Natural killer cell treated with Interleukin-12 subunit alpha and Interleukin-12 subunit beta and Interleukin-15 and Interleukin-18, amount 100 ng/mL, for 72 hours (primary cell): ENCODE measurements around the gene CYB5R3. TPM values are rescaled to one million over a fixed set of nuclear protein-coding genes. Genes with fewer than 3 reads are reported as not detected.
"Not testable (repeated sequence)": the region's sequence is repeated elsewhere in the genome, so short reads cannot be mapped to it uniquely, and the experiment has no call there.

Experiments used
- ATAC-seq, 2 donors: fragments of 150-1000 bp; cut with Tn5 transposase in 1 of 2; sonication (Bioruptor Pico), chemical (Tn5 transposase) in 1 of 2; 2 replicates each; pipeline ENCODE4 v1.10.0; 2021
- DNase-seq: peaks from one replicate; pipeline ENCODE4 v3.0.0; 2022; ENCODE audit warnings: low spot score
- H3K27ac Mint-ChIP-seq, 2 donors: 1 replicate in 1 of 2; 2 replicates in 1 of 2; pipeline ENCODE4 v1.8.0; 2022; ENCODE audit warnings: mixed read lengths in 2 of 2, mild to moderate bottlenecking in 1 of 2, moderate library complexity in 1 of 2
- H3K27me3 Mint-ChIP-seq, 2 donors: 1 replicate in 1 of 2; 2 replicates in 1 of 2; pipeline ENCODE4 v1.8.0; 2022; ENCODE audit warnings: mixed read lengths in 2 of 2
- H3K36me3 Mint-ChIP-seq: one replicate; pipeline ENCODE4 v1.8.0; 2022; ENCODE audit warnings: mixed read lengths
- H3K4me1 Mint-ChIP-seq, 2 donors: 1 replicate in 1 of 2; 2 replicates in 1 of 2; pipeline ENCODE4 v1.8.0; 2022; ENCODE audit warnings: low read depth in 2 of 2, mixed read lengths in 2 of 2, mild to moderate bottlenecking in 1 of 2
- H3K4me3 Mint-ChIP-seq: one replicate; pipeline ENCODE4 v1.8.0; 2022; ENCODE audit warnings: mixed read lengths
- H3K9me3 Mint-ChIP-seq: 2 replicates; pipeline ENCODE4 v1.8.0; 2022; ENCODE audit warnings: mixed read lengths
- total RNA-seq, 2 donors: library from RNA; stranded (reverse); gene quantifications; one replicate each; pipeline ENCODE4 v1.2.3, GENCODE V29; 2022

CYB5R3 gene
- total RNA-seq, 2 donors from 2014 or later = 79.6 to 96.7 TPM

DNA sequence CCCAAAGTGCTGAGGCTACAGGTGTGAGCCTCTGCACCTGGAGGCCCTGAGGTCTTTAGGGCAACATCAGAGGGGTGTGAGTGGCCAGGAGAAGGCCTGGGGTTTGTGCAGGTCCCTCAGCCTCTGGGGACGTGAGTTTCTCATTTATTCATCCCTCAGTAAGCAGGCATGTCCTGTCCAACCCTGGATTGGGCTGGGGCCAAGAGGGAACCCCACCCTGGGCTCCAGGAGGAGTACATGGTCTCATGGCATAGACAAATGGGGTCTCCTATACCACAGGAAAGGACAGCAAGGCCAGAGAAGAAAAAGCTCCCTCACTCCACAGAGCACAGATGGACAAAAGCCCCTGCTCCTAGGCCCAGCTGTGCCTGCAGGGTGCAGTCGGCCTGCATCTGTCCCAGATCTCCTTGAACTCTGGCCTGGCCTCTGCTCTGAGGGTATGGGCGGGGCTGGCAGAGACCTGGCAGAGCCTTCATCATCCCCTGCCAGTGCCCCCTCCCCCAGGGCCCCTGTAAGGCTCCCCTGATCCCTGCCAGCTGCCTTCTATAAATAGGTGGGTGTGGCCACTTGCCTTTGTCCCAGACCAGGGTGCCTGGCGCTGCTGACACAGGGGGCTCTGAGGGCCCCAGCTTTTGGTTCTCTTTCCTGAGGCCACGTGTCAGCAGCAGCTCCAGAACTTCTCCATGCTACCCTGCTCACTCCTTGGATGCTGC, 36.9 kb upstream of the CYB5R3 start:
- Mint-ChIP-seq H3K9me3 (no peaks in the 10 kb centered on the region), H3K4me3 (no peak overlapping the region), H3K27me3 (peaks cover 0 to 7% of the 10 kb centered on the region in 2 donors), H3K4me1 (peaks cover 0 to 3% of the 10 kb centered on the region in 2 donors), H3K36me3 (no peaks in the 10 kb centered on the region), H3K27ac (no peak overlapping the region)
- ATAC-seq = no peak
- no peak for DNase-seq

DNA sequence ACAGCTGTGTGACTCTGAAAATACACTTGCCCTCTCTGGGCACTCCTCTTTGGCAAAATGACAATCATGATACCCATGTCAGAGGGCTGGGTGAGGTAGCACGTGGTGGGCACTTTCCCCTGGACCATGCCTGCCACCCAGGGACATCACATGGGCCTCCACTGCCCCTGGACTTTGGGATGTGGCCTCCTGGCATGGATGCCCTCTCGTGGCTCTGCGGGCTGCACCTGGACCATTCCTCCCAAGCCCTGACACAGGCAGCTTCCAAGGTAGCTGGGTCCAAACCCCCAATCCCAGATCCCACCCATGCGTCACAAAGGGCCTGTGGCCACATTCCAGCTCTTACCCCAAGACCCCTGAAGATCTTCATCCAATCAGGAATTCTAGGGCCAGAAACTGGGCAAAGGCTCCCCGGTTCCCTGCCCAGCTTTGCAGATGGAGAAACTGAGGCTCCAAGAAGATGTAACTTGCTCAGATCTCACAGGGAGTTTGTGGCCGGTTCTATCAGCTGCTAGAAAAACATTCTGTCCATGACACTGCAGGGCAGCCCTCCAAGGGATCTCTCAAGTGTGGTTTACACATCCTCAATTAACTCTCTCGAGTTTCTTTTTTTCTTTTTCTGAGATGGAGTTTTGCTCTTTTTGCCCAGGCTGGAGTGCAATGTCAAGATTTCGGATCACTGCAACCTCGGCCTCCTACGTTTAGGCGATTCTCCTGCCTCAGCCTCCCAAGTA, 35.4 kb upstream of the CYB5R3 start:
- no peak for ATAC-seq
- no peaks in the 10 kb centered on the region for H3K9me3 Mint-ChIP-seq
- no peaks in the 10 kb centered on the region for H3K36me3 Mint-ChIP-seq
- no peak overlapping the region for H3K27ac Mint-ChIP-seq
- H3K4me3 Mint-ChIP-seq = no peak overlapping the region
- DNase-seq = no peak
- H3K27me3 Mint-ChIP-seq = peaks cover 0 to 12% of the 10 kb centered on the region in 2 donors
- H3K4me1 Mint-ChIP-seq = peaks cover 0 to 3% of the 10 kb centered on the region in 2 donors

DNA sequence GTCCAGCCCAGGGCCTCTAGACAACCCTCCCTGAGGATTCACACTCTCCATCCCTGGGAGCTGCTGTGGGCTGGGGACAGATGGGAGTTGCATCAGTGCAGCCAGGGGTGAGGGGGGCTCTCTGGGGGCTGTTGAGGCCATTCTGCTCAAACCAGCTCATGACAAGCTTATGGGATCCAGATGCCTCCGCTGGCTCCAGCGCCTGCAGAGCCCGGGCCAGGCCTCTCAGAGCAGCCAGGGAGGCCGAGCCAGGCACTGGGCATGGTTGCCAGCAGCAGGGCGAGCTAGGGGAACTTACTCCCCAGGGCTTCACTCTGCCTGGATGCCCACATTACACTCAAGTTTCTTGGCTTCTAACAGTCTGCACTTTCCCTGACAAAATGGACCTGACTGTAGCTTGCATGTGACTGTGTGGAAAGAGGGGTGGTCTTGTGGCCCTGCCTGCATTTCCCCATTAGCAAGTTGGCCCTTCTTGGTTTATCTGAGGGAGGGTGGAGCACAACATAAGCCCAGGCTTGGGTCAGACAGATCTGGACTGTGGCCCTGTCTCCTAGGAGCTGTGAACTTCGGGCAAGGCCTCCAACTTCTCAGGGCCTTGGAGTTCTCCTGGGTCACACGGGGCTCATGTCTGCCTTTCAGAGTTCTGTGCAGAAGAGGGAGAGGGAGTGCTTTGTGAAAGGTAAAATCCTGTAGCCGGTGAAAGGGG, 34.5 kb upstream of the CYB5R3 start:
- Mint-ChIP-seq H3K4me1 (peaks cover 0 to 3% of the 10 kb centered on the region in 2 donors), H3K36me3 (no peaks in the 10 kb centered on the region), H3K4me3 (no peak overlapping the region), H3K9me3 (no peaks in the 10 kb centered on the region), H3K27me3 (peaks cover 0 to 12% of the 10 kb centered on the region in 2 donors), H3K27ac (no peak overlapping the region)
- DNase-seq (no peak), ATAC-seq (no peak)

DNA sequence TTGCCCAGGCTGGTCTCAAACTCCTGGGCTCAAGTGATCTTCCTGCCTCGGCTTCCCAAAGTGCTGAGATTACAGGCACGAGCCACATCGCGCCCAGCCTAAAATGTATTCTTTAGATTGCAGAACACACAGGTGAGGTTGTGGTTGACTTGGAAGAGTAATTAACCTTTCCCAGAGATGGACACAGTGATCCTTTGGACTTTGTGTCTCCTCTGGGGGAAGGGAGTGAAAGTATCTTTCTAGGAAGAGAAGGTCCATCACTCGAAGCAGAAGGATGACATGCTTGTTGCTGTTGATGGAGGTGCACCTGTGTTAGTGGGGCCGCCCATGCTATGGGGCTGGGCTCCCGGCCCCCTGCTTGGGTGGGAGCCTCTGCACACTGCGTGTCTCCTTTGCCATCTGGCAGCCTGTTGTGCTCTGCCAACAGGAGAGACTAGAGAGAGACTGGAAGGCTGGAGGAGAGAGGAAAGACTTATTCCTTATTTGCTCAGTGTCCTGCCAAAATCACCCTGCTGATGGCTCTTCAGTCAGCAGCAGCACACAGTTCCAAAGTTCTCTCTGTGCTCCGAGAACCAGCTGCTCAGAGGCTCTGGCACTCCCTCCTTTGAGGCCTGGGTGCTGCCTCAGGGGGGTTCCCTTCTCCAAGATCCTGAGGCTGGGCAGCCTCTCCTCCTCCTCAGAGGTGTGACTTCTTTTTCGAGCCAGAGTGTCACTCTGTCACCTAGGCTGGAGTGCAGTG, 33.1 kb upstream of the CYB5R3 start:
- no peak overlapping the region for H3K4me3 Mint-ChIP-seq
- peaks cover 6 to 14% of the 10 kb centered on the region in 2 donors for H3K27me3 Mint-ChIP-seq
- ATAC-seq = no peak
- H3K36me3 Mint-ChIP-seq = no peaks in the 10 kb centered on the region
- H3K9me3 Mint-ChIP-seq = no peaks in the 10 kb centered on the region
- DNase-seq = no peak
- H3K4me1 Mint-ChIP-seq = peaks cover 0 to 3% of the 10 kb centered on the region in 2 donors
- no peak overlapping the region for H3K27ac Mint-ChIP-seq

DNA sequence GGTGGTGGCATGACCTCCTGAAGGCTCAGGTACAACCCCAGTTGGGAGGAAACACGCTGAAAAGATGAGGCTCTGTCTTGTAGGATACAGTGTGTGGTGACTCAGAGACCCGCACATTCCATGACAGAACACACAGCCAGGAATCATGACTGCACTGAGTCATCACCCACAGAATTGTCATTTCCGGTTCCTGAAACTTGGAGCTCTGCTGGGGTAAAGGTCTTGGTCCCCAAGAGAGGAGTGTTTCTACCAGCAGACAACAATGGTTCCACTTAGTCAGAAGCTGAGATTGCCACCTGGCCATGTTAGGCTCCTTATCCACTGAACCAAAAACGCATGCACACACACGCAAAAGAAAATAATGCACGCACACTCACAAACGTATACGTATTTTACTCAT, 31.5 kb upstream of the CYB5R3 start:
- ATAC-seq = no peak
- no peak for DNase-seq
- Mint-ChIP-seq H3K27ac (no peak overlapping the region), H3K9me3 (no peaks in the 10 kb centered on the region), H3K4me1 (no peaks in the 10 kb centered on the region), H3K36me3 (no peaks in the 10 kb centered on the region), H3K4me3 (no peak overlapping the region), H3K27me3 (peaks cover 6 to 17% of the 10 kb centered on the region in 2 donors)

DNA sequence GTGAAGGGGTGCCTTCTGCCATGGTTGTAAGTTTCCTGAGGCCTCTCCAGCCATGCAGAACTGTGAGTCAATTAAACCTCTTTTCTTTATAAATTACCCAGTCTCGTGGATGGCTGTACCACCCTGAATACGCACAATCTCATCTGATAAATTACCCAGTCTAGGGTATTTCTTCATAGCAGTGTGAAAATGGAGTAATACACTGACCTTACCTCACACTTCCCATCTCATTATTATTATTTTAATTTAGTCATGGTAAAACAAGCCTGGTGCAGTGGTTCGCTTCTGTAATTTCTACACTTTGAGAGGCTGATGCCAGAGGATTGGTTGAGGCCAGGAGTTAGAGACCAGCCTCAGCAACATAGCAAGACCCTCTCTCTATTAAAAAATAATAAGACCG, 30.5 kb upstream of the CYB5R3 start:
- DNase-seq = no peak
- H3K27me3 Mint-ChIP-seq = peaks cover 6 to 17% of the 10 kb centered on the region in 2 donors
- H3K36me3 Mint-ChIP-seq = no peaks in the 10 kb centered on the region
- H3K9me3 Mint-ChIP-seq = no peaks in the 10 kb centered on the region
- no peak overlapping the region for H3K4me3 Mint-ChIP-seq
- ATAC-seq = no peak
- H3K4me1 Mint-ChIP-seq = no peaks in the 10 kb centered on the region
- H3K27ac Mint-ChIP-seq = no peak overlapping the region

DNA sequence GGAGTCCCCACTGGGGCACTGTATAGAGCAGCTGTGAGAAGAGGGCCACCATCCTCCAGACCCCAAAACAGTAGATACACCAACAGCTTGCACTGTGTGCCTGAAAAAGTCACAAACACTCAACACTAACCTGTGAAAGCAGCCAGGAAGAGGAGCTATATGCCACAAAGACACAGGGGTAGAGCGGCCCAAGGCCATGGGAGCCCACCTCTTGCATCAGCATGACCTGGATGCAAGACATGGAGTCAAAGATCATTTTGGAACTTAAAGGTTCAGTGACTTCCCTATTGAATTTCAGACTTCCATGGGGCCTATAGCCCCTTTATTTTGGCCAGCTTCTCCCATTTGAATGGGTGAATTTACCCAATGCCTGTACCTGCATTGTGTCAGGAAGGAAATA, 29.7 kb upstream of the CYB5R3 start:
- Mint-ChIP-seq H3K4me3 (no peak overlapping the region), H3K27ac (no peak overlapping the region), H3K36me3 (no peaks in the 10 kb centered on the region), H3K4me1 (no peaks in the 10 kb centered on the region), H3K27me3 (peaks cover 6 to 19% of the 10 kb centered on the region in 2 donors), H3K9me3 (no peaks in the 10 kb centered on the region)
- ATAC-seq (no peak), DNase-seq (no peak)

DNA sequence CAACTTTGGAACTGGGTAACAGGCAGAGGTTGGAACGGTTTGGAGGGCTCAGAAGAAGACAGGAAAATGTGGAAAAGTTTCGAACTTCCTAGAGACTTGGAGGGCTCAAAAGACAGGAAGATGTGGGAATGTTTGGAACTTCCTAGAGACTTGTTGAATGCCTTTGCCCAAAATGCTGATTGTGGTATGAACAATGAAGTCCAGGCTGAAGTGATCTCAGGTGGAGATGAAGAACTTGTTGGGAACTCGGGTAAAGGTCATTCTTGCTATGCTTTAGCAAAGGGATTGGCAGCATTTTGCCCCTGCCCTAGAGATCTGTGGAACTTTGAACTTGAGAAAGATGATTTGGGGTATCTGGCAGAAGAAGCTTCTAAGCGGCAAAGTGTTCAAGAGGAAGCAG, 28.7 kb upstream of the CYB5R3 start:
- DNase-seq, H3K9me3 Mint-ChIP-seq, H3K27ac Mint-ChIP-seq, H3K36me3 Mint-ChIP-seq, H3K4me1 Mint-ChIP-seq, H3K4me3 Mint-ChIP-seq, ATAC-seq: not testable (repeated sequence)
- peaks cover 6 to 14% of the 10 kb centered on the region in 2 donors for H3K27me3 Mint-ChIP-seq

DNA sequence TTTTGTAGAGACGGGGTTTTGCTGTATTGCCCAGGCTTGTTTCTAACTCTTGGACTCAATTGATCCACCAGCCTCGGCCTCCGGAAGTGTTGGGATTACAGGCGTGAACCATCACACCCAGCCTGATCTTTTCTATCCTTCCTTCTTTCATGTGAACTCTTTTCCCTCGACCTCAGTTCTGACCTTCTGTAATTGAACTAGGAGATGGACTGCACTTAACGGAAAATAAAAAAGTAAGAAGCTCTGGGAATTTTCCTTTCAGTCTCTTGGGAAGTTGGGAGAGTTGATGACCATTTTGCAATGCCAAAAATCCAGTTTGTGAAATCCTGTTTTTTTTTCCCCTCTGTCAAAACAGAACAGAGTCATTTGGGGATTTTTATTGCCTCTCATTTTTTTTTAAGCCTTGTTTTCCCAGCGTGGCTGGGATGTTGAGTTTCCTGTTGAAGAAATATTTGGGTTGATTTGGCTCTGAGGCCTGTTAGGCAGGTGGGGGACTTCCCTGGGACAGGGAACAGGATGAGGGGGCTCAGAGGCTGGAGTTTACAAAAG, 26.9 kb upstream of the CYB5R3 start:
- H3K27me3 Mint-ChIP-seq = peaks cover 6 to 12% of the 10 kb centered on the region in 2 donors
- no peaks in the 10 kb centered on the region for H3K36me3 Mint-ChIP-seq
- DNase-seq (no peak), ATAC-seq (no peak)
- H3K9me3 Mint-ChIP-seq = no peaks in the 10 kb centered on the region
- H3K4me3 Mint-ChIP-seq = no peak overlapping the region
- H3K27ac Mint-ChIP-seq = no peak overlapping the region
- peaks cover 4 to 5% of the 10 kb centered on the region in 2 donors for H3K4me1 Mint-ChIP-seq

DNA sequence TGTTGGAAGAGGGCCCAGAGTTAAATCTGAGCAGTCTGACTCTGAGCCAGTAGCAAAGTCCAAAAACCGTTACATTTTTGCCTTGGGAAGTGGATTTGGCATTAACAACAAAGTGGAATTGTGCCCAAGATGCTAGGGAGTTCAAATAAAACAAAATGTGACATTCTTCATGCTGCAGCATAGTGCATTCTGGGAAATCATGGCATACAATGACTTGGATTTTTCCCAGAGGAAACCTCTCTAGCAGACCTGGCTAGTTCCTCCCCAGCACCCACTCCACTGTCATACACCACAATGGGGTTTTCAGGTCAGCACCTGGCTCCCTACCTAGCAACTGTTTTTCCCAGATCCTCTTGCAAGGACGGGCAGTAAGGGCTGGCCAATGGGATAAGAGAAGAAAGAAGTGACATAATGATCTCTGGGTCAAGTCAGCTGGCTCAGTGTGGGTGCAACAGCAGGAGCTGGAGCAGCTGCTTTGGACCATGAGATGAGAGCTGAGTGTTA, 24.8 kb upstream of the CYB5R3 start:
- DNase-seq (no peak), ATAC-seq (no peak)
- Mint-ChIP-seq H3K27me3 (peaks cover 6 to 11% of the 10 kb centered on the region in 2 donors), H3K27ac (no peak overlapping the region), H3K4me1 (peaks cover 6 to 7% of the 10 kb centered on the region in 2 donors), H3K36me3 (no peaks in the 10 kb centered on the region), H3K4me3 (no peak overlapping the region), H3K9me3 (no peaks in the 10 kb centered on the region)

DNA sequence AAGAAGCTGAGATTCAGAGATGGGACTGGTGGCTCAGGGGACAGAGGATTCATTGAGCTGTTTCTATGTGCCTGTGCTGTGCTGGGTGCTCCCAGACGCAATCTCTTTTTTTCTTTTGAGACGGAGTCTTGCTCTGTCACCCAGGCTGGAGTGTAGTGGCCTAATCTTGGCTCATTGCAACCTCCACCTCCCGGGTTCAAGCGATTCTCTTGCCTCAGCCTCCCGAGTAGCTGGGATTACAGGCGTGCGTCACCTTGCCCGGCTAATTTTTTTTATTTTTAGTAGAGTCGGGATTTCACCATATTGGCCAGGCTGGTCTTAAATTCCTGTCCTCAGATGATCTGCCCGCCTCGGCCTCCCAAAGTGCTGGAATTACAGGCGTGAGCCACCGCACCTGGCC, 23.9 kb upstream of the CYB5R3 start:
- not testable (repeated sequence) for ATAC-seq, H3K36me3 Mint-ChIP-seq, H3K9me3 Mint-ChIP-seq, H3K4me3 Mint-ChIP-seq, H3K4me1 Mint-ChIP-seq, H3K27ac Mint-ChIP-seq, DNase-seq
- peaks cover 4 to 12% of the 10 kb centered on the region in 2 donors for H3K27me3 Mint-ChIP-seq

DNA sequence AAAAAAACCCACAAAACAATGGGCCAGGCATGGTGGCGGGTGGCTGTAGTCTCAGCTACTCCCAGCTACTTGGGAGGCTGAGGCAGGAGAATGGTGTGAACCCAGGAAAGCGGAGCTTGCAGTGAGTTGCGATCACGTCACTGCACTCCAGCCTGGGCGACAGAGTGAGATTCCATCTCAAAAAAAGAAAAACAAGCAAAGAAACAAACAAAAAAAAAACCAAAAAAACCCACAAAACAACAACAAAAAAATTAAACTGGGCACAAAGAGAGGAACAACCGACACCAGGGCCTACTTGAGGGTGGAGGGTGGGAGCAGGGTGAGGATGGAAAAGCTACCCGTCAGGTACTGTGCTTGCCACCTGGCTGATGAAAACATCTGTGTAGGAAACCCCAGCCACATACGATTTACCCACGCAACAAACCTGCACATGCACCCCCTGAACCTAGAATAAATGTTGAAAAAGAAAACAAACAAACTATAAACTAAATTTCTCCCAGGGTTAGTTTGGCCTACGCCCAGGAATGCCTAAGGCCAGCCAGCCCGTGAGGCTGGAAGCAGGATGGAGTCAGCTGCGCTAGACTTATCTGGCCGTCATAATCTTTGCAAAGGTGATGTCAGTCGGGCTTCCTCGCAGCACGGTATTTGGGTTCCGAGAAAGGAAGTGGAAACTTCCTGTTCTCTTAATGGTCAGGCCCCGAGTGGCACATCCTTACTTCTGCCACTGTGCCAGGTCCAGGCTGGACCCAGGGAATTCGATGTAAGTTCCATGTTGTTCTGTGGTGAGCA, 21.9 kb upstream of the CYB5R3 start:
- Mint-ChIP-seq H3K27me3 (peaks cover 0 to 11% of the 10 kb centered on the region in 2 donors), H3K36me3 (no peaks in the 10 kb centered on the region), H3K27ac (peak overlapping the region in 1 of 2 donors; percentile 65), H3K4me1 (peaks cover 6 to 7% of the 10 kb centered on the region in 2 donors), H3K4me3 (no peak overlapping the region), H3K9me3 (no peaks in the 10 kb centered on the region)
- ATAC-seq (peak; percentile 36 to 43), DNase-seq (no peak)
